H1 (cell line): ENCODE data around the gene GLTP. TPM values are rescaled to one million over a fixed set of nuclear protein-coding genes. Genes with fewer than 3 reads are reported as not detected.

ENCODE experiments used
- BRCA1 ChIP-seq: IDR thresholded peaks from 2 replicates; pipeline ENCODE4 v1.6.1; 2012; ENCODE audit warnings: low read depth, low read length, improper control_type of control experiment
- GABPA ChIP-seq: IDR thresholded peaks from 2 replicates; pipeline ENCODE4 v1.6.1; 2011; ENCODE audit warnings: mild to moderate bottlenecking, low read length, moderate library complexity, borderline replicate concordance; ENCODE audit not compliant: insufficient read depth
- POLR2A ChIP-seq, 2 experiments: IDR thresholded peaks; 1 replicate in 1 of 2; 2 replicates in 1 of 2; pipeline ENCODE4 v1.6.1; 2011; ENCODE audit warnings: low read depth in 2 of 2, low read length in 2 of 2, mild to moderate bottlenecking in 2 of 2; ENCODE audit errors: control extremely low read depth in 1 of 2
- TAF1 ChIP-seq: IDR thresholded peaks from 2 replicates; pipeline ENCODE4 v1.6.1; 2011; ENCODE audit warnings: mild to moderate bottlenecking, low read depth, low read length
- polyA plus RNA-seq, 7 experiments: library from polyadenylated mRNA; depleted of rRNA in 3 of 7; stranded (reverse) in 5 of 7; unstranded in 2 of 7; fragments of >200 nt in 5 of 7; fragments of 200-250 nt in 2 of 7; gene quantifications; 1 replicate in 5 of 7; 2 replicates in 1 of 7; 4 replicates in 1 of 7; pipeline versions ENCODE4 v1.2.1 to v1.2.3, GENCODE V29; 2011 to 2013; ENCODE audit warnings: missing spikeins in 2 of 7, mixed read lengths in 2 of 7
- total RNA-seq: library from RNA; stranded (reverse); fragmentation: NEBNext Ultra II Directional; extraction: Animal tissue kit (Norgen Biotek cat#: 25700); gene quantifications from 2 replicates; pipeline ENCODE4 v1.2.1, GENCODE V29; 2021
- TF ChIP-seq, protein P1 (sequence below): fragments of 300-600 bp; sonication (generic); IDR thresholded peaks from 2 replicates; pipeline ENCODE4 v1.7.1; 2012; ENCODE audit warnings: low read length, moderate library complexity, mild to moderate bottlenecking, inconsistent platforms; ENCODE audit not compliant: insufficient replicate concordance
- TF ChIP-seq, protein P2 (sequence below): IDR thresholded peaks from 2 replicates; pipeline ENCODE4 v1.6.1; 2011; ENCODE audit warnings: low read depth, mild to moderate bottlenecking, low read length; ENCODE audit not compliant: insufficient read depth
- TF ChIP-seq, protein P3 (sequence below): IDR thresholded peaks from 2 replicates; pipeline ENCODE4 v1.6.1; 2012; ENCODE audit warnings: low read length, inconsistent platforms

Gene GLTP
- total and polyA plus RNA-seq, 2 of the 8 experiments (the other 6 are each of a cell fraction or from before 2014, with no cell fraction given): 9.8 to 26.1 TPM

DNA sequence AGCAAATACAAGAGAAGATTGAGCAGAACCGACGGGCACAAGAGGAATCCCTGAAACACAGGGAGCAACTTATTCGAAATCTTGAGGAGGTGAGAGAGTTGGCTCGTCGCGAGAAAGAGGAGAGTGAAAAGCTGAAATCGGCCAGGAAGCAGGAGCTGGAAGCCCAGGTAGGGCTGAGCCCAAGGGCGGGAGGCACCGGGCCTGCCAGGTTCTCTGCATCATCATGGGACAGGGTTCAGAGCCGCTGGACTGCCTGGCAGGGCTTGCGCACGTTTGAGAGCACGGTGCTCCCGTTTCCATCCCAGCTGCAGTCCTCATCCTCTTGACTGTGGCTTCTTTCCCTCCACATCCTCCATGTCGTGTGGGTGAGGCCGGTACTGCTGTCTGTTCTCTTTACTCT is 34.1 kb upstream of the GLTP start (continued):
- TF ChIP-seq, protein P1, sequence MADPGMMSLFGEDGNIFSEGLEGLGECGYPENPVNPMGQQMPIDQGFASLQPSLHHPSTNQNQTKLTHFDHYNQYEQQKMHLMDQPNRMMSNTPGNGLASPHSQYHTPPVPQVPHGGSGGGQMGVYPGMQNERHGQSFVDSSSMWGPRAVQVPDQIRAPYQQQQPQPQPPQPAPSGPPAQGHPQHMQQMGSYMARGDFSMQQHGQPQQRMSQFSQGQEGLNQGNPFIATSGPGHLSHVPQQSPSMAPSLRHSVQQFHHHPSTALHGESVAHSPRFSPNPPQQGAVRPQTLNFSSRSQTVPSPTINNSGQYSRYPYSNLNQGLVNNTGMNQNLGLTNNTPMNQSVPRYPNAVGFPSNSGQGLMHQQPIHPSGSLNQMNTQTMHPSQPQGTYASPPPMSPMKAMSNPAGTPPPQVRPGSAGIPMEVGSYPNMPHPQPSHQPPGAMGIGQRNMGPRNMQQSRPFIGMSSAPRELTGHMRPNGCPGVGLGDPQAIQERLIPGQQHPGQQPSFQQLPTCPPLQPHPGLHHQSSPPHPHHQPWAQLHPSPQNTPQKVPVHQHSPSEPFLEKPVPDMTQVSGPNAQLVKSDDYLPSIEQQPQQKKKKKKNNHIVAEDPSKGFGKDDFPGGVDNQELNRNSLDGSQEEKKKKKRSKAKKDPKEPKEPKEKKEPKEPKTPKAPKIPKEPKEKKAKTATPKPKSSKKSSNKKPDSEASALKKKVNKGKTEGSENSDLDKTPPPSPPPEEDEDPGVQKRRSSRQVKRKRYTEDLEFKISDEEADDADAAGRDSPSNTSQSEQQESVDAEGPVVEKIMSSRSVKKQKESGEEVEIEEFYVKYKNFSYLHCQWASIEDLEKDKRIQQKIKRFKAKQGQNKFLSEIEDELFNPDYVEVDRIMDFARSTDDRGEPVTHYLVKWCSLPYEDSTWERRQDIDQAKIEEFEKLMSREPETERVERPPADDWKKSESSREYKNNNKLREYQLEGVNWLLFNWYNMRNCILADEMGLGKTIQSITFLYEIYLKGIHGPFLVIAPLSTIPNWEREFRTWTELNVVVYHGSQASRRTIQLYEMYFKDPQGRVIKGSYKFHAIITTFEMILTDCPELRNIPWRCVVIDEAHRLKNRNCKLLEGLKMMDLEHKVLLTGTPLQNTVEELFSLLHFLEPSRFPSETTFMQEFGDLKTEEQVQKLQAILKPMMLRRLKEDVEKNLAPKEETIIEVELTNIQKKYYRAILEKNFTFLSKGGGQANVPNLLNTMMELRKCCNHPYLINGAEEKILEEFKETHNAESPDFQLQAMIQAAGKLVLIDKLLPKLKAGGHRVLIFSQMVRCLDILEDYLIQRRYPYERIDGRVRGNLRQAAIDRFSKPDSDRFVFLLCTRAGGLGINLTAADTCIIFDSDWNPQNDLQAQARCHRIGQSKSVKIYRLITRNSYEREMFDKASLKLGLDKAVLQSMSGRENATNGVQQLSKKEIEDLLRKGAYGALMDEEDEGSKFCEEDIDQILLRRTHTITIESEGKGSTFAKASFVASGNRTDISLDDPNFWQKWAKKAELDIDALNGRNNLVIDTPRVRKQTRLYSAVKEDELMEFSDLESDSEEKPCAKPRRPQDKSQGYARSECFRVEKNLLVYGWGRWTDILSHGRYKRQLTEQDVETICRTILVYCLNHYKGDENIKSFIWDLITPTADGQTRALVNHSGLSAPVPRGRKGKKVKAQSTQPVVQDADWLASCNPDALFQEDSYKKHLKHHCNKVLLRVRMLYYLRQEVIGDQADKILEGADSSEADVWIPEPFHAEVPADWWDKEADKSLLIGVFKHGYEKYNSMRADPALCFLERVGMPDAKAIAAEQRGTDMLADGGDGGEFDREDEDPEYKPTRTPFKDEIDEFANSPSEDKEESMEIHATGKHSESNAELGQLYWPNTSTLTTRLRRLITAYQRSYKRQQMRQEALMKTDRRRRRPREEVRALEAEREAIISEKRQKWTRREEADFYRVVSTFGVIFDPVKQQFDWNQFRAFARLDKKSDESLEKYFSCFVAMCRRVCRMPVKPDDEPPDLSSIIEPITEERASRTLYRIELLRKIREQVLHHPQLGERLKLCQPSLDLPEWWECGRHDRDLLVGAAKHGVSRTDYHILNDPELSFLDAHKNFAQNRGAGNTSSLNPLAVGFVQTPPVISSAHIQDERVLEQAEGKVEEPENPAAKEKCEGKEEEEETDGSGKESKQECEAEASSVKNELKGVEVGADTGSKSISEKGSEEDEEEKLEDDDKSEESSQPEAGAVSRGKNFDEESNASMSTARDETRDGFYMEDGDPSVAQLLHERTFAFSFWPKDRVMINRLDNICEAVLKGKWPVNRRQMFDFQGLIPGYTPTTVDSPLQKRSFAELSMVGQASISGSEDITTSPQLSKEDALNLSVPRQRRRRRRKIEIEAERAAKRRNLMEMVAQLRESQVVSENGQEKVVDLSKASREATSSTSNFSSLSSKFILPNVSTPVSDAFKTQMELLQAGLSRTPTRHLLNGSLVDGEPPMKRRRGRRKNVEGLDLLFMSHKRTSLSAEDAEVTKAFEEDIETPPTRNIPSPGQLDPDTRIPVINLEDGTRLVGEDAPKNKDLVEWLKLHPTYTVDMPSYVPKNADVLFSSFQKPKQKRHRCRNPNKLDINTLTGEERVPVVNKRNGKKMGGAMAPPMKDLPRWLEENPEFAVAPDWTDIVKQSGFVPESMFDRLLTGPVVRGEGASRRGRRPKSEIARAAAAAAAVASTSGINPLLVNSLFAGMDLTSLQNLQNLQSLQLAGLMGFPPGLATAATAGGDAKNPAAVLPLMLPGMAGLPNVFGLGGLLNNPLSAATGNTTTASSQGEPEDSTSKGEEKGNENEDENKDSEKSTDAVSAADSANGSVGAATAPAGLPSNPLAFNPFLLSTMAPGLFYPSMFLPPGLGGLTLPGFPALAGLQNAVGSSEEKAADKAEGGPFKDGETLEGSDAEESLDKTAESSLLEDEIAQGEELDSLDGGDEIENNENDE: no peak
- TF ChIP-seq BRCA1 (no peak), GABPA (no peak), POLR2A (IDR thresholded peaks at IDR 0.05; ENCODE audit: control extremely low read depth in 1 of 2, low read depth in 2 of 2, low read length in 2 of 2) (no peak), TAF1 (no peak)
- TF ChIP-seq, protein P2, sequence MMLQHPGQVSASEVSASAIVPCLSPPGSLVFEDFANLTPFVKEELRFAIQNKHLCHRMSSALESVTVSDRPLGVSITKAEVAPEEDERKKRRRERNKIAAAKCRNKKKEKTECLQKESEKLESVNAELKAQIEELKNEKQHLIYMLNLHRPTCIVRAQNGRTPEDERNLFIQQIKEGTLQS: no peak
- TF ChIP-seq, protein P3, sequence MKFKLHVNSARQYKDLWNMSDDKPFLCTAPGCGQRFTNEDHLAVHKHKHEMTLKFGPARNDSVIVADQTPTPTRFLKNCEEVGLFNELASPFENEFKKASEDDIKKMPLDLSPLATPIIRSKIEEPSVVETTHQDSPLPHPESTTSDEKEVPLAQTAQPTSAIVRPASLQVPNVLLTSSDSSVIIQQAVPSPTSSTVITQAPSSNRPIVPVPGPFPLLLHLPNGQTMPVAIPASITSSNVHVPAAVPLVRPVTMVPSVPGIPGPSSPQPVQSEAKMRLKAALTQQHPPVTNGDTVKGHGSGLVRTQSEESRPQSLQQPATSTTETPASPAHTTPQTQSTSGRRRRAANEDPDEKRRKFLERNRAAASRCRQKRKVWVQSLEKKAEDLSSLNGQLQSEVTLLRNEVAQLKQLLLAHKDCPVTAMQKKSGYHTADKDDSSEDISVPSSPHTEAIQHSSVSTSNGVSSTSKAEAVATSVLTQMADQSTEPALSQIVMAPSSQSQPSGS: no peak
